Measurements from ENCODE around the gene EZR. TPM values are rescaled to one million over a fixed set of nuclear protein-coding genes. Genes with fewer than 3 reads are reported as not detected.

The EZR gene
- total and polyA plus RNA-seq, 2 of the 13 experiments (the other 11 are each of a cell fraction or from before 2014, with no cell fraction given): 34.7 to 60.3 TPM

- TF ChIP-seq, protein P1, sequence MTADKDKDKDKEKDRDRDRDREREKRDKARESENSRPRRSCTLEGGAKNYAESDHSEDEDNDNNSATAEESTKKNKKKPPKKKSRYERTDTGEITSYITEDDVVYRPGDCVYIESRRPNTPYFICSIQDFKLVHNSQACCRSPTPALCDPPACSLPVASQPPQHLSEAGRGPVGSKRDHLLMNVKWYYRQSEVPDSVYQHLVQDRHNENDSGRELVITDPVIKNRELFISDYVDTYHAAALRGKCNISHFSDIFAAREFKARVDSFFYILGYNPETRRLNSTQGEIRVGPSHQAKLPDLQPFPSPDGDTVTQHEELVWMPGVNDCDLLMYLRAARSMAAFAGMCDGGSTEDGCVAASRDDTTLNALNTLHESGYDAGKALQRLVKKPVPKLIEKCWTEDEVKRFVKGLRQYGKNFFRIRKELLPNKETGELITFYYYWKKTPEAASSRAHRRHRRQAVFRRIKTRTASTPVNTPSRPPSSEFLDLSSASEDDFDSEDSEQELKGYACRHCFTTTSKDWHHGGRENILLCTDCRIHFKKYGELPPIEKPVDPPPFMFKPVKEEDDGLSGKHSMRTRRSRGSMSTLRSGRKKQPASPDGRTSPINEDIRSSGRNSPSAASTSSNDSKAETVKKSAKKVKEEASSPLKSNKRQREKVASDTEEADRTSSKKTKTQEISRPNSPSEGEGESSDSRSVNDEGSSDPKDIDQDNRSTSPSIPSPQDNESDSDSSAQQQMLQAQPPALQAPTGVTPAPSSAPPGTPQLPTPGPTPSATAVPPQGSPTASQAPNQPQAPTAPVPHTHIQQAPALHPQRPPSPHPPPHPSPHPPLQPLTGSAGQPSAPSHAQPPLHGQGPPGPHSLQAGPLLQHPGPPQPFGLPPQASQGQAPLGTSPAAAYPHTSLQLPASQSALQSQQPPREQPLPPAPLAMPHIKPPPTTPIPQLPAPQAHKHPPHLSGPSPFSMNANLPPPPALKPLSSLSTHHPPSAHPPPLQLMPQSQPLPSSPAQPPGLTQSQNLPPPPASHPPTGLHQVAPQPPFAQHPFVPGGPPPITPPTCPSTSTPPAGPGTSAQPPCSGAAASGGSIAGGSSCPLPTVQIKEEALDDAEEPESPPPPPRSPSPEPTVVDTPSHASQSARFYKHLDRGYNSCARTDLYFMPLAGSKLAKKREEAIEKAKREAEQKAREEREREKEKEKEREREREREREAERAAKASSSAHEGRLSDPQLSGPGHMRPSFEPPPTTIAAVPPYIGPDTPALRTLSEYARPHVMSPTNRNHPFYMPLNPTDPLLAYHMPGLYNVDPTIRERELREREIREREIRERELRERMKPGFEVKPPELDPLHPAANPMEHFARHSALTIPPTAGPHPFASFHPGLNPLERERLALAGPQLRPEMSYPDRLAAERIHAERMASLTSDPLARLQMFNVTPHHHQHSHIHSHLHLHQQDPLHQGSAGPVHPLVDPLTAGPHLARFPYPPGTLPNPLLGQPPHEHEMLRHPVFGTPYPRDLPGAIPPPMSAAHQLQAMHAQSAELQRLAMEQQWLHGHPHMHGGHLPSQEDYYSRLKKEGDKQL (CRISPR knock-in tag; IDR thresholded peaks at IDR 0.05; ENCODE audit: low read depth): no peak
- TF ChIP-seq HES4 (CRISPR knock-in tag; IDR thresholded peaks at IDR 0.05; ENCODE audit: borderline replicate concordance): no peak; the same call in 1 of the 2 replicates
- no peak for TF ChIP-seq ZFP36L1 (CRISPR knock-in tag; IDR thresholded peaks at IDR 0.05)
- no peak for TF ChIP-seq JUND (CRISPR knock-in tag; IDR thresholded peaks at IDR 0.05)
- peak; percentile 14; the same call in 1 of the 2 replicates for TF ChIP-seq GATAD1 (CRISPR knock-in tag; IDR thresholded peaks at IDR 0.05)
- peak; percentile 60 for TF ChIP-seq AGO2 (optimal IDR thresholded peaks at IDR 0.05; ENCODE audit: low read depth, low read length)
- TF ChIP-seq NAIF1 (CRISPR knock-in tag; IDR thresholded peaks at IDR 0.05; ENCODE audit: borderline replicate concordance): peak; percentile 44; the same call in 1 of the 2 replicates
- TF ChIP-seq ZNF746 (CRISPR knock-in tag; IDR thresholded peaks at IDR 0.05): no peak
- TF ChIP-seq, protein P2, sequence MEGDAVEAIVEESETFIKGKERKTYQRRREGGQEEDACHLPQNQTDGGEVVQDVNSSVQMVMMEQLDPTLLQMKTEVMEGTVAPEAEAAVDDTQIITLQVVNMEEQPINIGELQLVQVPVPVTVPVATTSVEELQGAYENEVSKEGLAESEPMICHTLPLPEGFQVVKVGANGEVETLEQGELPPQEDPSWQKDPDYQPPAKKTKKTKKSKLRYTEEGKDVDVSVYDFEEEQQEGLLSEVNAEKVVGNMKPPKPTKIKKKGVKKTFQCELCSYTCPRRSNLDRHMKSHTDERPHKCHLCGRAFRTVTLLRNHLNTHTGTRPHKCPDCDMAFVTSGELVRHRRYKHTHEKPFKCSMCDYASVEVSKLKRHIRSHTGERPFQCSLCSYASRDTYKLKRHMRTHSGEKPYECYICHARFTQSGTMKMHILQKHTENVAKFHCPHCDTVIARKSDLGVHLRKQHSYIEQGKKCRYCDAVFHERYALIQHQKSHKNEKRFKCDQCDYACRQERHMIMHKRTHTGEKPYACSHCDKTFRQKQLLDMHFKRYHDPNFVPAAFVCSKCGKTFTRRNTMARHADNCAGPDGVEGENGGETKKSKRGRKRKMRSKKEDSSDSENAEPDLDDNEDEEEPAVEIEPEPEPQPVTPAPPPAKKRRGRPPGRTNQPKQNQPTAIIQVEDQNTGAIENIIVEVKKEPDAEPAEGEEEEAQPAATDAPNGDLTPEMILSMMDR (CRISPR knock-in tag; IDR thresholded peaks at IDR 0.05): peak; percentile 45
- TF ChIP-seq FOXK2 (IDR thresholded peaks at IDR 0.05): no peak
- peak; percentile 96 for TF ChIP-seq KLF11 (CRISPR knock-in tag; IDR thresholded peaks at IDR 0.05)
- no peak for TF ChIP-seq CCAR2 (optimal IDR thresholded peaks at IDR 0.05; ENCODE audit: low read depth, low read length)
- TF ChIP-seq EHMT2 (IDR thresholded peaks at IDR 0.05; ENCODE audit: borderline replicate concordance, low read depth, low read length): no peak
- TF ChIP-seq SOX5 (CRISPR knock-in tag; IDR thresholded peaks at IDR 0.05; ENCODE audit: borderline replicate concordance): peak; percentile 33; the same call in 1 of the 2 replicates
- TF ChIP-seq SP5 (CRISPR knock-in tag; IDR thresholded peaks at IDR 0.05; ENCODE audit: borderline replicate concordance, low read depth): peak; percentile 91
- TF ChIP-seq ZNF230 (CRISPR knock-in tag; IDR thresholded peaks at IDR 0.05): peak; percentile 96; the same call in 1 of the 2 replicates
- TF ChIP-seq ZBTB3 (CRISPR knock-in tag; IDR thresholded peaks at IDR 0.05; ENCODE audit: borderline replicate concordance, low read depth): peak; percentile 64; the same call in 1 of the 2 replicates
- TF ChIP-seq ZNF251 (CRISPR knock-in tag; IDR thresholded peaks at IDR 0.05): peak; percentile 25; the same call in 1 of the 2 replicates
- TF ChIP-seq HOXA9 (CRISPR knock-in tag; IDR thresholded peaks at IDR 0.05; ENCODE audit: borderline replicate concordance): 0 out of 2 replicates have a peak, but pooled peaks have one; percentile 22
- TF ChIP-seq, protein P3, sequence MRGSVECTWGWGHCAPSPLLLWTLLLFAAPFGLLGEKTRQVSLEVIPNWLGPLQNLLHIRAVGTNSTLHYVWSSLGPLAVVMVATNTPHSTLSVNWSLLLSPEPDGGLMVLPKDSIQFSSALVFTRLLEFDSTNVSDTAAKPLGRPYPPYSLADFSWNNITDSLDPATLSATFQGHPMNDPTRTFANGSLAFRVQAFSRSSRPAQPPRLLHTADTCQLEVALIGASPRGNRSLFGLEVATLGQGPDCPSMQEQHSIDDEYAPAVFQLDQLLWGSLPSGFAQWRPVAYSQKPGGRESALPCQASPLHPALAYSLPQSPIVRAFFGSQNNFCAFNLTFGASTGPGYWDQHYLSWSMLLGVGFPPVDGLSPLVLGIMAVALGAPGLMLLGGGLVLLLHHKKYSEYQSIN (CRISPR knock-in tag; IDR thresholded peaks at IDR 0.05; ENCODE audit: borderline replicate concordance): no peak
- TF ChIP-seq MXD3 (CRISPR knock-in tag; IDR thresholded peaks at IDR 0.05): peak; percentile 87
These were observed at the start of gene EZR (continued) for GRCh38 chr6:158819213-158819976.
